Stimulated activated CD8-positive, alpha-beta memory T cell treated with anti-CD3 and anti-CD28 coated beads, Interleukin-2, amount 100 ng/mL, for 48 hours (primary cell): ENCODE data around the gene ACP3.

Source experiments
- DNase-seq, 2 donors: peaks; one replicate each; pipeline ENCODE4 v3.0.0-alpha.2; 2020; ENCODE audit warnings: low read depth in 2 of 2

Gene ACP3

DNA sequence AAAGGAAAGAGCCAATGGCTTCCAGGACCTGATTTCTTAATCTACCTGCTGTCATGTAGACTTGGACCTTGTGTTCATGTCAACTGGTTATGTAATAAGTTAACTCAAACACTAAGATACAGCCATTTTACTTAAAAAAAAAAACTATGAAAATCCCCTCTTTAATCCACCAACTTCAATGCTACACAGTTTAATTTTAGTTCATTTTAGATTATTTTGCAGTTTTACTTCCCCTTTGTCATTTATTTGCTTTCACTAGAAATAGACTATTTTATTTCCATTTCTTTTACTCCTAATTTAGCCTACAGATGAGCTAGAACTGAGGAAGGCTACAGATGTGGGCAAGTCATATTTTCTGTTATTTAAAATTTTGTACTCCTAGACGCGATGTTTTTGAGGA lies 89.4 kb downstream of the ACP3 start:
- no peak for DNase-seq

GRCh38 chr3:132407025-132407424 lies 89.8 kb downstream of the ACP3 start:
- no peak for DNase-seq
